Right lobe of liver (tissue), 4 donors: ENCODE data around the gene PGM3.

Source experiments
- POLR2A ChIP-seq: fragments of 450-650 bp; IDR thresholded peaks from one replicate; pipeline ENCODE4 v1.6.1; 2017; ENCODE audit warnings: antibody characterized with exemption, mild to moderate bottlenecking
- TF ChIP-seq, protein P1 (sequence below), 4 donors: fragments of 200-600 bp in 3 of 4; fragments of 450-650 bp in 1 of 4; IDR thresholded peaks; one replicate each; pipeline versions ENCODE4 v1.5.1 to v1.8.0; 2016 to 2022; ENCODE audit warnings: antibody characterized with exemption in 4 of 4, mild to moderate bottlenecking in 2 of 4
- donor health status: DM: no; HTN: no; CAD: no.
- donor health status: DM: no; HTN: no; CAD: no.
- donor health status: DM: no; HTN: yes; CAD: no.

DNA sequence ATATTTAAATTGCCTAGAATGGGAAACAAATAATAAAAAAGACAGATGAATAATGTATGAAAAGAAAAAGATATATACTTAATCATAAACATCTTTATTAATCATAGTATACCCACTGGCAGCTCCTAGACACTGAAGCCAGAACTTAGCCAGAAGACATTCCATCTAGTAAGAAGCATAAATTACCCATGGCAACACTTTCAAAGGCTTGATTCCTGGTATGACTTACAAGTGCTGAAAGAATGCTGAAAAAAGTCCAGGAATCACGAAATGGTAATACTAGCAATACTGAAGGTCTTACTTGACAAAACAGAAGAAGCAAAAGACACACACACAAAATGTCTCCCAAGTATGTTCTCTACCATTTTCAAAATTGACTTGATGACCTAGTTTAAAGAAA, 38.1 kb upstream of the PGM3 start:
- TF ChIP-seq, protein P1, sequence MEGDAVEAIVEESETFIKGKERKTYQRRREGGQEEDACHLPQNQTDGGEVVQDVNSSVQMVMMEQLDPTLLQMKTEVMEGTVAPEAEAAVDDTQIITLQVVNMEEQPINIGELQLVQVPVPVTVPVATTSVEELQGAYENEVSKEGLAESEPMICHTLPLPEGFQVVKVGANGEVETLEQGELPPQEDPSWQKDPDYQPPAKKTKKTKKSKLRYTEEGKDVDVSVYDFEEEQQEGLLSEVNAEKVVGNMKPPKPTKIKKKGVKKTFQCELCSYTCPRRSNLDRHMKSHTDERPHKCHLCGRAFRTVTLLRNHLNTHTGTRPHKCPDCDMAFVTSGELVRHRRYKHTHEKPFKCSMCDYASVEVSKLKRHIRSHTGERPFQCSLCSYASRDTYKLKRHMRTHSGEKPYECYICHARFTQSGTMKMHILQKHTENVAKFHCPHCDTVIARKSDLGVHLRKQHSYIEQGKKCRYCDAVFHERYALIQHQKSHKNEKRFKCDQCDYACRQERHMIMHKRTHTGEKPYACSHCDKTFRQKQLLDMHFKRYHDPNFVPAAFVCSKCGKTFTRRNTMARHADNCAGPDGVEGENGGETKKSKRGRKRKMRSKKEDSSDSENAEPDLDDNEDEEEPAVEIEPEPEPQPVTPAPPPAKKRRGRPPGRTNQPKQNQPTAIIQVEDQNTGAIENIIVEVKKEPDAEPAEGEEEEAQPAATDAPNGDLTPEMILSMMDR (IDR thresholded peaks at IDR 0.05) = no peak
- no peak for TF ChIP-seq POLR2A
